Calu3 (cell line): ENCODE measurements around the gene SPRTN. TPM values are rescaled to one million over a fixed set of nuclear protein-coding genes. Genes with fewer than 3 reads are reported as not detected.

ENCODE experiments used
- Bru-seq: library from RNA; stranded (reverse); fragments of 400-500 nt; gene quantifications from one replicate; lab custom pipeline; 2021; lab: Mats Ljungman, UMichigan
- BruChase-seq, 2 experiments: library from RNA; stranded (reverse); fragments of 400-500 nt; gene quantifications; one replicate each; lab custom pipeline; 2021; lab: Mats Ljungman, UMichigan
- BruUV-seq: library from RNA; stranded (reverse); fragments of 400-500 nt; replicated peaks from 2 replicates; lab custom pipeline; 2021; lab: Mats Ljungman, UMichigan
- CTCF ChIA-PET: fragments of 300-600 bp; sonication (Branson Sonifier 250); formaldehyde crosslinking; loops from one replicate; lab custom pipeline; 2022; ENCODE audit warnings: antibody characterized with exemption; lab: Charles Lee
- DNase-seq: peaks from one replicate; pipeline ENCODE4 v3.0.0; 2022
- H3K27ac Mint-ChIP-seq: one replicate; pipeline ENCODE4 v1.8.0; 2022; ENCODE audit warnings: mixed read lengths; ENCODE audit not compliant: unreplicated experiment
- H3K27me3 Mint-ChIP-seq: one replicate; pipeline ENCODE4 v1.8.0; 2022; ENCODE audit warnings: mixed read lengths; ENCODE audit not compliant: unreplicated experiment
- H3K36me3 Mint-ChIP-seq: one replicate; pipeline ENCODE4 v1.8.0; 2022; ENCODE audit warnings: mild to moderate bottlenecking, moderate library complexity, mixed read lengths; ENCODE audit not compliant: insufficient read depth, unreplicated experiment
- H3K4me1 Mint-ChIP-seq: one replicate; pipeline ENCODE4 v1.8.0; 2022; ENCODE audit warnings: mild to moderate bottlenecking, low read depth, mixed read lengths; ENCODE audit not compliant: unreplicated experiment
- H3K4me3 Mint-ChIP-seq: one replicate; pipeline ENCODE4 v1.8.0; 2022; ENCODE audit warnings: mild to moderate bottlenecking, low read depth, moderate library complexity, mixed read lengths; ENCODE audit not compliant: unreplicated experiment
- H3K9me3 Mint-ChIP-seq: one replicate; pipeline ENCODE4 v1.8.0; 2022; ENCODE audit warnings: low read depth, mixed read lengths; ENCODE audit not compliant: unreplicated experiment
- intact Hi-C: fragments of 100-400 bp; cut with micrococcal nuclease; formaldehyde crosslinking; loops from one replicate; pipeline ENCODE4 v1.10.0; 2022; ENCODE audit not compliant: unreplicated experiment
- long read RNA-seq: library from polyadenylated mRNA; stranded (forward); transcript quantifications from one replicate; pipeline ENCODE4 v2.0.0, GENCODE V29; 2022
- total RNA-seq: library from RNA; stranded (reverse); gene quantifications from 2 replicates; pipeline ENCODE4 v1.2.3, GENCODE V29; 2022
- TF ChIP-seq, protein P1 (sequence below): fragments of 200-600 bp; IDR thresholded peaks from one replicate; pipeline ENCODE4 v1.8.0; 2022; ENCODE audit warnings: antibody characterized with exemption; ENCODE audit not compliant: unreplicated experiment

Gene SPRTN, protein sequence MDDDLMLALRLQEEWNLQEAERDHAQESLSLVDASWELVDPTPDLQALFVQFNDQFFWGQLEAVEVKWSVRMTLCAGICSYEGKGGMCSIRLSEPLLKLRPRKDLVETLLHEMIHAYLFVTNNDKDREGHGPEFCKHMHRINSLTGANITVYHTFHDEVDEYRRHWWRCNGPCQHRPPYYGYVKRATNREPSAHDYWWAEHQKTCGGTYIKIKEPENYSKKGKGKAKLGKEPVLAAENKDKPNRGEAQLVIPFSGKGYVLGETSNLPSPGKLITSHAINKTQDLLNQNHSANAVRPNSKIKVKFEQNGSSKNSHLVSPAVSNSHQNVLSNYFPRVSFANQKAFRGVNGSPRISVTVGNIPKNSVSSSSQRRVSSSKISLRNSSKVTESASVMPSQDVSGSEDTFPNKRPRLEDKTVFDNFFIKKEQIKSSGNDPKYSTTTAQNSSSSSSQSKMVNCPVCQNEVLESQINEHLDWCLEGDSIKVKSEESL
- total RNA-seq (17.4 and 19.7 TPM in 2 replicates), Bru-seq, nascent RNA (percentile 83 among the genes with signal in this experiment), BruChase-seq, experiment 1, labeled RNA remaining after a 6-hour chase (percentile 76 among the genes with signal in this experiment), BruChase-seq, experiment 2, labeled RNA remaining after a 2-hour chase (percentile 88 among the genes with signal in this experiment)
- long read RNA-seq, transcript SPRTN-202 (5 exons, 3,468 nt), result major isoform, 17 of 19 reads
- long read RNA-seq, partial matches to known transcripts, result 0 of 19 reads
- long read RNA-seq, other reads (novel, unspliced or antisense), result 2 of 19 reads

DNA sequence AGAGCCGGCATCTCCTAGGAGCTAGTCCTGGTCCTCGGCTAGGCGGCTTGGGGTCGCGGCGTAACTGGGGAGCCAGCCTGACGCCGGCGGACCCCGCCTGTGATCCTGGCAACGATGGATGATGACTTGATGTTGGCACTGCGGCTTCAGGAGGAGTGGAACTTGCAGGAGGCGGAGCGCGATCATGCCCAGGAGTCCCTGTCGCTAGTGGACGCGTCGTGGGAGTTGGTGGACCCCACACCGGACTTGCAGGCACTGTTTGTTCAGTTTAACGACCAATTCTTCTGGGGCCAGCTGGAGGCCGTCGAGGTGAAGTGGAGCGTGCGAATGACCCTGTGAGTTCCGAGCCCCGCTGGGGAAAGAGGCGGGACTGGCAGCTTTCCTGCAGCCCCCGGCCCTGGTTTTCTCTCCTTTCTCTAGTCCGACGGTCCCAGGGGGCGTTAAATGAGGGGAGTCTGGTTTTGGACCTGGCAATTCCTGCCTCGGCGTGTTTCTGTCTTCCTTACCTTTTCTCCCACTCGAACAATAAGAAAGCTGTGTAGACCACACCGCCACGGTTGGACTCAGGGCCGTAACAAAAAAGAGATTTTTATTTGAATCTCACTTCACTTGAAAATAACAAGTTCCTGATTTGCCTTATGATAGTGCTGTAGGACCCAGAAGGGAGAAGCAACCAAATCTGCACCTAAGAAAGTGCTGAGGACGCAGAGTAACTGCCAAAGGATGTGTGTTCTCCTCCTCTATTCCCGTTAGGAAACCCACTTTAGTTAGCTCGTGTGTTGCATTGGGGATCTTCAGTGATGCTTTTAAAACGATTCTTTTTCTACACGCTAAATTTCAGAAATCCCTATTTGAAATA is at the start of gene SPRTN:
Gene SPRTN, plus strand, starts transcription at position 24 of the 859 bp plus-strand sequence. Its CDS starts 91 bp downstream, at position 115.
- no peaks in the 10 kb centered on the region for H3K27me3 Mint-ChIP-seq
- H3K36me3 Mint-ChIP-seq, result peaks cover 70% of the 10 kb centered on the region
- H3K4me3 Mint-ChIP-seq, result peak within 1 kb of the TSS; percentile 100
- intact Hi-C loops, result loop anchor here (5.0 kb wide), 1 partner anchor 471 kb away; the partner anchor contains the start of gene C1orf198
- H3K27ac Mint-ChIP-seq, result peak within 1 kb of the TSS; percentile 99
- no peaks in the 10 kb centered on the region for H3K9me3 Mint-ChIP-seq
- TF ChIP-seq, protein P1, sequence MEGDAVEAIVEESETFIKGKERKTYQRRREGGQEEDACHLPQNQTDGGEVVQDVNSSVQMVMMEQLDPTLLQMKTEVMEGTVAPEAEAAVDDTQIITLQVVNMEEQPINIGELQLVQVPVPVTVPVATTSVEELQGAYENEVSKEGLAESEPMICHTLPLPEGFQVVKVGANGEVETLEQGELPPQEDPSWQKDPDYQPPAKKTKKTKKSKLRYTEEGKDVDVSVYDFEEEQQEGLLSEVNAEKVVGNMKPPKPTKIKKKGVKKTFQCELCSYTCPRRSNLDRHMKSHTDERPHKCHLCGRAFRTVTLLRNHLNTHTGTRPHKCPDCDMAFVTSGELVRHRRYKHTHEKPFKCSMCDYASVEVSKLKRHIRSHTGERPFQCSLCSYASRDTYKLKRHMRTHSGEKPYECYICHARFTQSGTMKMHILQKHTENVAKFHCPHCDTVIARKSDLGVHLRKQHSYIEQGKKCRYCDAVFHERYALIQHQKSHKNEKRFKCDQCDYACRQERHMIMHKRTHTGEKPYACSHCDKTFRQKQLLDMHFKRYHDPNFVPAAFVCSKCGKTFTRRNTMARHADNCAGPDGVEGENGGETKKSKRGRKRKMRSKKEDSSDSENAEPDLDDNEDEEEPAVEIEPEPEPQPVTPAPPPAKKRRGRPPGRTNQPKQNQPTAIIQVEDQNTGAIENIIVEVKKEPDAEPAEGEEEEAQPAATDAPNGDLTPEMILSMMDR, result no peak
- TSS peak; percentile 81 for BruUV-seq
- peaks cover 40% of the 10 kb centered on the region for H3K4me1 Mint-ChIP-seq
- CTCF ChIA-PET, result interaction anchor here (0.9 to 2.0 kb wide), 7 partner anchors 23 to 470 kb away, joined by 3 to 8 read pairs (median 3); partner anchors contain the start of gene C1orf198
- no peak for DNase-seq

DNA sequence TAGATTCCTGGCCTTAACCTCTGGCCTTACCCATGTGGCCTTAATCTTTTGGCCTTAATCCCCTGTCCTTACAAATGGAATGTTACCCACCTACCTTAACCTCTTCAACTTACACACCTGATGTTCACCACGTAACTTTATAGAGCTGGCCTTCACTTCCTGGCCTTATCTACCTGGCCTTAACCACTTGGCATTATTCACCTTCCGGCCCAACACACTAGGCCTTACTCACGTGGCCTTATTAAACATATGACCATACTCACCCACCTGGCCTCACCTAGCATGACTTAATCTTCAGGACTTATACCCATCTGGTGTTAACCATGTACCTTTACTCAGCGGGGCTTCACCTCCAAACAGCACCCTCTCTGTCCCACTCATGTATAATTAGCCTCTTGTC is 42.2 kb upstream of the SPRTN start:
- TF ChIP-seq, protein P1, result no peak
- Mint-ChIP-seq H3K27ac (no peak overlapping the region), H3K4me1 (no peaks in the 10 kb centered on the region), H3K4me3 (no peak overlapping the region), H3K27me3 (no peaks in the 10 kb centered on the region), H3K9me3 (no peaks in the 10 kb centered on the region), H3K36me3 (no peaks in the 10 kb centered on the region)
- BruUV-seq, result no TSS peak
- CTCF ChIA-PET, result interaction anchor here (0.6 kb wide), 2 partner anchors 209 to 477 kb away, joined by 3 to 7 read pairs; no protein-coding TSS in a partner anchor
- no peak for DNase-seq
- intact Hi-C loops, result no loop called here

DNA sequence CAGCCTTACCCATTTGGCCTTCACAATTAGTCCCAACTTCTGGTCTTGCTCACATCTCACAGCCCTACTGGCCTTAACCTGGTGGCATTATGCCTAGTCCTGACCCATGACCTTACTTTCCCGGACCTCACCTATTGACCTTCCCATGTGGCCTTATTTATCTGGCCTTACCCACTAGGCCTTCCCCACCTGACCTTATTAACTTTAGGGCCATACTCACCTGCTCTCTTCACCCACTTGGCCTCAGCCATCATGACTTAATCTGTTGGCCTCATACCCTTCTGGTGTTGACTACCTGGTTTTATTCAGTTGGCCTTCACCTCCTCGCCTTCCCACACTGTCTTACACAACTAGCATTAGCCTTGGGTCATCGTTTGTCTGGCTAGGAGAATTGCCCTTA is 36.1 kb upstream of the SPRTN start:
- no peaks in the 10 kb centered on the region for H3K36me3 Mint-ChIP-seq
- no TSS peak for BruUV-seq
- no peaks in the 10 kb centered on the region for H3K4me1 Mint-ChIP-seq
- no peaks in the 10 kb centered on the region for H3K9me3 Mint-ChIP-seq
- no peaks in the 10 kb centered on the region for H3K27me3 Mint-ChIP-seq
- H3K27ac Mint-ChIP-seq, result no peak overlapping the region
- intact Hi-C loops, result no loop called here
- H3K4me3 Mint-ChIP-seq, result no peak overlapping the region
- TF ChIP-seq, protein P1, result no peak
- CTCF ChIA-PET, result no interaction called here
- no peak for DNase-seq
